Upper lobe of left lung (tissue), 6 donors: ENCODE data around the gene CCDC9. TPM values are rescaled to one million over a fixed set of nuclear protein-coding genes. Genes with fewer than 3 reads are reported as not detected.

Experiments used
- ATAC-seq, 2 donors: fragments of 200-7000 bp; cut with Tn5 transposase; one replicate each; pipeline ENCODE4 v1.9.1; 2022; ENCODE audit warnings: mild to moderate bottlenecking in 2 of 2, moderate library complexity in 2 of 2; ENCODE audit not compliant: low FRiP score in 2 of 2
- DNase-seq, 2 donors: peaks; one replicate each; pipeline ENCODE4 v3.0.0-alpha.2; 2019 to 2020
- H3K27ac ChIP-seq, 4 donors: fragments of 200-600 bp; sonication (generic); one replicate each; pipeline ENCODE4 v1.5.1; 2016 to 2019
- H3K27me3 ChIP-seq, 4 donors: fragments of 200-600 bp; sonication (generic); one replicate each; pipeline ENCODE4 v1.5.1; 2017 to 2019
- H3K36me3 ChIP-seq, 4 donors: fragments of 200-600 bp; sonication (generic); one replicate each; pipeline ENCODE4 v1.5.1; 2016 to 2019
- H3K4me1 ChIP-seq, 4 donors: fragments of 200-600 bp; sonication (generic); one replicate each; pipeline ENCODE4 v1.5.1; 2018 to 2019
- H3K4me3 ChIP-seq, 4 donors: fragments of 200-600 bp; sonication (generic); one replicate each; pipeline ENCODE4 v1.5.1; 2017 to 2019; ENCODE audit warnings: mild to moderate bottlenecking in 2 of 4, moderate library complexity in 1 of 4
- H3K9me3 ChIP-seq, 4 donors: fragments of 200-600 bp; sonication (generic); one replicate each; pipeline ENCODE4 v1.5.1; 2018 to 2019
- EP300 ChIP-seq, 4 donors: sonication (generic); formaldehyde crosslinking; IDR thresholded peaks; one replicate each; pipeline ENCODE4 v1.5.1; 2017; ENCODE audit warnings: antibody characterized with exemption in 4 of 4, control low read depth in 2 of 4
- POLR2A ChIP-seq, 4 donors: fragments of 450-650 bp; IDR thresholded peaks; one replicate each; pipeline ENCODE4 v1.5.1; 2016 to 2017; ENCODE audit warnings: antibody characterized with exemption in 4 of 4, mild to moderate bottlenecking in 2 of 4
- POLR2AphosphoS5 ChIP-seq, 2 donors: sonication (generic); formaldehyde crosslinking; IDR thresholded peaks; one replicate each; pipeline ENCODE4 v1.5.1; 2017; ENCODE audit warnings: antibody characterized with exemption in 2 of 2
- WGBS, 2 donors: methylation state at CpG; one replicate each; pipeline ENCODE4 v1.1.5; 2017 to 2018; 5-methylcytosine and 5-hydroxymethylcytosine counted together
- total RNA-seq, 6 donors: library from RNA; depleted of rRNA in 4 of 6; stranded (reverse); fragments of >200 nt in 4 of 6; gene quantifications; one replicate each; pipeline versions ENCODE4 v1.1.0 to v1.2.1, GENCODE V29; 2016 to 2021
- TF ChIP-seq, protein P1 (sequence below), 6 experiments: fragments of 450-650 bp in 4 of 6; fragments of 200-600 bp in 2 of 6; sonication (generic) in 2 of 6; IDR thresholded peaks; one replicate each; pipeline ENCODE4 v1.5.1; 2016 to 2019; ENCODE audit warnings: antibody characterized with exemption in 6 of 6
- donor health status: DM: no; HTN: no; CAD: no; lungs with moderate emphysema.
- donor health status: DM: no; HTN: yes; CAD: no; lungs with severe emphysema.

The CCDC9 gene
- total RNA-seq: 10 to 100 TPM; 18.2 to 91.1 (median 35.0) TPM

DNA sequence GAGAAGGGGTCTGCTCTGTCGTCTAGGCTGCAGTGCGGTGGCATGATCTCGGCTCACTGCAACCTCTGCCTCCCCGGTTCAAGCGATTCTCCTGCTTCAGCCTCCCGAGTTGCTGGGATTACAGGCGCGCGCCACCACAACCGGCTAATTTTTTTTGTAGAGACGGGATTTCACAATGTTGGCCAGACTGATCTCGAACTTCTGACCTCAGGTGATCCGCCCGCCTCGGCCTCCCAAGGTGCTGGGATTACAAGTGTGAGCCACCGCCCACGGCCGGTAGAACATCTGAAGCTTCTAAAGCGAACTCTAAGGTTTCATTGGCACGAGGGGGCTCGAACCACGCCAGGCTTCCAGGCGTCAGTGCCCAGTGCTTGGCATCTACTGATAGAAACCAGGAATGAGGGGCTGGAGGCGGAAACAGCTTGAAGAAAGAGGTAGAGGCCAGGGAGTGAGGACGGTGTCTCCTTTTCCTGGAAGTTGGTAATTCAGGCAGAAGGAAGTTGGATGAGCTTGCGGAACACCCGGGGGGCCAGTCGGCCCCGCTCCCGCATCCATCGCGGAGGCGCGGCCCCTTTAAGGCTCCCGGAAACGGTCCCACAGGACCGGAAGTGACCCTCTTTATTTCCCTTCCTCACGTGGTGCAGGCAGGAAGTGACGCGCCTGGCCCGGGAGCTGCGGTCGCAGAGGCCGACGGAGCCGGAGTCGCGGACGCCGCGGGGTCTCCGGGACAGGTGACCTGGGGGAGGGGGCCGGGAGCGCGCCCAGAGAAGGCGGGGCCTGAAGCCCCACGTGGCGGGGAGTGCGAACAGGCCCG, at the start of gene CCDC9:
TSS of gene CCDC9 (plus strand) at position 647 of the 814 bp plus-strand sequence. CDS start 1,876 bp downstream, outside the sequence.
- Histone ChIP-seq H3K27me3 (no peaks in the 10 kb centered on the region), H3K27ac (peak within 1 kb of the TSS; percentile 90 to 97 (median 94)), H3K36me3 (peaks cover 9 to 28% (median 28%) of the 10 kb centered on the region in 4 donors), H3K9me3 (no peaks in the 10 kb centered on the region), H3K4me1 (peaks cover 23 to 46% (median 25%) of the 10 kb centered on the region in 4 donors), H3K4me3 (peak within 1 kb of the TSS; percentile 36 to 64 (median 54))
- DNase-seq (peak; percentile 94 to 98), ATAC-seq (peak; percentile 62 to 75)
- WGBS, 2 donors: 28 to 38% methylated on average over 26 to 43 of the region's 60 CpGs
- TF ChIP-seq EP300 (IDR thresholded peaks at IDR 0.05) (peak in 2 of 4 donors; percentile 57 to 76), POLR2A (IDR thresholded peaks at IDR 0.05) (peak in 3 of 4 donors; percentile 65 to 94 (median 84)), POLR2AphosphoS5 (IDR thresholded peaks at IDR 0.05) (peak; percentile 91 to 99)
- TF ChIP-seq, protein P1, sequence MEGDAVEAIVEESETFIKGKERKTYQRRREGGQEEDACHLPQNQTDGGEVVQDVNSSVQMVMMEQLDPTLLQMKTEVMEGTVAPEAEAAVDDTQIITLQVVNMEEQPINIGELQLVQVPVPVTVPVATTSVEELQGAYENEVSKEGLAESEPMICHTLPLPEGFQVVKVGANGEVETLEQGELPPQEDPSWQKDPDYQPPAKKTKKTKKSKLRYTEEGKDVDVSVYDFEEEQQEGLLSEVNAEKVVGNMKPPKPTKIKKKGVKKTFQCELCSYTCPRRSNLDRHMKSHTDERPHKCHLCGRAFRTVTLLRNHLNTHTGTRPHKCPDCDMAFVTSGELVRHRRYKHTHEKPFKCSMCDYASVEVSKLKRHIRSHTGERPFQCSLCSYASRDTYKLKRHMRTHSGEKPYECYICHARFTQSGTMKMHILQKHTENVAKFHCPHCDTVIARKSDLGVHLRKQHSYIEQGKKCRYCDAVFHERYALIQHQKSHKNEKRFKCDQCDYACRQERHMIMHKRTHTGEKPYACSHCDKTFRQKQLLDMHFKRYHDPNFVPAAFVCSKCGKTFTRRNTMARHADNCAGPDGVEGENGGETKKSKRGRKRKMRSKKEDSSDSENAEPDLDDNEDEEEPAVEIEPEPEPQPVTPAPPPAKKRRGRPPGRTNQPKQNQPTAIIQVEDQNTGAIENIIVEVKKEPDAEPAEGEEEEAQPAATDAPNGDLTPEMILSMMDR (IDR thresholded peaks at IDR 0.05): no peak

DNA sequence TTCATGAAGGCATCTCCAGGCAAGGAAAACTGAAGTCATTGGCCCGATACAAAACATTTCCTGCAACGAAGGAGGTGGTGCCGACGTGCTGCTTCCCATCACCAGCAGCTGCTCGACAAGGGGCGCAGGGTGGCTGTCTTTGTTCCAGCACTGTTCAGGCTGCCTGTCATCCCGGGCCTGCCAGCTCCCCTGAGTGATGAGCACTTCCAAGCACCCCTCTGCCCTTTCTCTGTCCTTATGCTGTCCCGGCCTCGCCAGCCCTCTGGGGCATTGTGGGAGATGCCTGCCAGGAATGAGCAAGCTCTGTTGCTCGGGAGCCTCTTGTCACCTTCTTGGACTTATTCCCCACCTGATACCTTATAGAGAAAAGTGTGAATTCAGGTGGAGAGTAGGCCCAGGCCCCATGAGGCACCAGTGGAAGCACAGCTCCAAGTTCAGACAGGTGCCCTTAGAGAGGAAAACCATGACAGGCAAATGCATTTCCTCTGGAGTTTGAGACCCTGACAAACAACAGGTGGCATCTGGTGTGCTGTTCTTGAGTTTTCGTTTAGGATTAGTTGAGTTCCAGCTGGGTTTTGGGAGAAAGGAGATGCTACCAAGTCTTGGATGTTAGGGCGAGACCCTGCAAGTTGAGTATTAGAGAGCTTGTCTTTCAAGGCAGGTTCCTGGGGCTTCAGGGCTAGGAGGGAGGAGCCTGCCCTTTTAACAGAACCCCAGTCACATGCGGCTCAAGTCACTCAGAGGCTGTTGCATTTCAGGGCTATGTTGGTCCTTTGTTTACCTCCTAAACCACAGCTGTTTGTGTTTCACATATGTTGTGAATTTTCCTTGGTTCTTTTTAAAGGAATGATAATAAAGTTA, 46.8 kb upstream of the CCDC9 start:
- Histone ChIP-seq H3K27me3 (no peaks in the 10 kb centered on the region), H3K4me1 (peaks cover 8 to 10% (median 8%) of the 10 kb centered on the region in 4 donors), H3K27ac (no peak overlapping the region), H3K36me3 (peaks cover 11 to 50% (median 29%) of the 10 kb centered on the region in 4 donors), H3K9me3 (no peaks in the 10 kb centered on the region), H3K4me3 (no peak overlapping the region)
- TF ChIP-seq POLR2AphosphoS5 (IDR thresholded peaks at IDR 0.05) (no peak), POLR2A (IDR thresholded peaks at IDR 0.05) (no peak), EP300 (IDR thresholded peaks at IDR 0.05) (no peak)
- TF ChIP-seq, protein P1 (IDR thresholded peaks at IDR 0.05): no peak
- ATAC-seq (no peak), DNase-seq (no peak)
- WGBS, 2 donors: 81 to 89% methylated on average over 11 to 13 of the region's 13 CpGs

DNA sequence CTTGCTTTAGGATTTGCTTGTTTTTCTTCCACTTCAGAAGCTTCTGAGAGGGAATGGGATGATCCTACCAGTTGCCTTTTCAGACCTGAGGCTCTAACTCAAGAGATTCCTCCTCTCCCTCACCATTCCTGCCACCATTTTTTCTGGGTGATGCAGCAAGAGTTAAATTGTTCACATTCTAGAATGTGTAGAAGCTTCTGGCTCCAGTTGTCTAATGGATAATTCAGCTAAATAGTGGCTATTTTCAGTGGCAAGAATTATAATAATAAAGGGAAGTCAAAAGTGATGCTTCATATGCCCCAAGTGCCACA, 46.2 kb upstream of the CCDC9 start:
- H3K27ac ChIP-seq: peak overlapping the region in 1 of 4 donors; percentile 75
- ATAC-seq (no peak), DNase-seq (no peak)
- no peaks in the 10 kb centered on the region for H3K27me3 ChIP-seq
- peaks cover 8 to 10% (median 8%) of the 10 kb centered on the region in 4 donors for H3K4me1 ChIP-seq
- H3K36me3 ChIP-seq: peaks cover 11 to 44% (median 24%) of the 10 kb centered on the region in 4 donors
- H3K4me3 ChIP-seq: no peak overlapping the region
- TF ChIP-seq POLR2AphosphoS5 (IDR thresholded peaks at IDR 0.05) (no peak), POLR2A (IDR thresholded peaks at IDR 0.05) (no peak), EP300 (IDR thresholded peaks at IDR 0.05) (no peak)
- TF ChIP-seq, protein P1 (IDR thresholded peaks at IDR 0.05): no peak
- no peaks in the 10 kb centered on the region for H3K9me3 ChIP-seq

DNA sequence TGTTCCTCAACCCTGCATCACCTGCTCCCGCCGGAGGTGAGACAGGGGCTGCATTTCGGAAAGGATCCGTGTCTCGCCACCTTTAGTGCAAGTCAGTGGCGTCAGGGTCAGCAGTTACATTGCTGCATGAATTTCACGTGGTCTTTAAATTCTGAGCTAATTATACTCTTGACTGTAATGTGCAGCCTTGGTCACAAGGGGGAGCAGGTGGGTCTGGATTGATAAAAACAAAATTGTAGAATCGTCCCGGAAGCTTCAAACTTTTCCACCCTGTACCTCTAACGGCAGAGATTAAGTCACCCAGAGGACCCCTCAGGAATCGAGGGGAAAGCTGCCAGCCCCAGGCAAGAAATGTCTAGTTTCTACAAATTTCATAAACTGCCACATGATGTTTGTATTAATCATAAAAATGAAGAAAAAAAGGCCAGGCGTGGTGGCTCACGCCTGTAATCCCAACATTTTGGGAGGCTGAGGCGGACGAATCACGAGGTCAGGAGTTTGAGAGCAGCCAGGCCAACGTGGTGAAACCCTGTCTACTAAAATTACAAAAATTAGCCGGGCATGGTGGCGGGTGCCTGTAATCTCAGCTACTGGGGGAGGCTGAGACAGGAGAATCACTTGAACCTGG, 45.5 kb upstream of the CCDC9 start:
- ATAC-seq (peak; percentile 79 to 93), DNase-seq (peak in 1 of 2 donors; percentile 77)
- peaks cover 8 to 10% (median 8%) of the 10 kb centered on the region in 4 donors for H3K4me1 ChIP-seq
- TF ChIP-seq EP300 (IDR thresholded peaks at IDR 0.05): no peak
- TF ChIP-seq, protein P1 (IDR thresholded peaks at IDR 0.05): peak; percentile 78 to 89 (median 86)
- H3K27ac ChIP-seq: peak overlapping the region; percentile 53 to 75 (median 65)
- no peak overlapping the region for H3K4me3 ChIP-seq
- H3K27me3 ChIP-seq: no peaks in the 10 kb centered on the region
- no peaks in the 10 kb centered on the region for H3K9me3 ChIP-seq
- H3K36me3 ChIP-seq: peaks cover 11 to 37% (median 21%) of the 10 kb centered on the region in 4 donors
- WGBS, 2 donors: 33 to 40% methylated on average over 15 to 19 of the region's 19 CpGs
